Thyroid gland (tissue), 4 donors: ENCODE data around the gene INPP5K. TPM values are rescaled to one million over a fixed set of nuclear protein-coding genes. Genes with fewer than 3 reads are reported as not detected.

Source experiments
- DNase-seq, 2 donors: peaks; one replicate each; pipeline ENCODE4 v3.0.0-alpha.2; 2019
- H3K27ac ChIP-seq, 3 donors: fragments of 200-600 bp; sonication (generic); 1 replicate in 2 of 3; 2 replicates in 1 of 3; pipeline ENCODE4 v1.5.1; 2016 to 2019; ENCODE audit warnings: mild to moderate bottlenecking in 1 of 3, moderate library complexity in 1 of 3
- H3K27me3 ChIP-seq: fragments of 200-600 bp; sonication (generic); one replicate; pipeline ENCODE4 v1.5.1; 2019
- H3K36me3 ChIP-seq, 2 donors: fragments of 200-600 bp; sonication (generic); one replicate each; pipeline ENCODE4 v1.5.1; 2016 to 2019
- H3K4me1 ChIP-seq, 2 donors: fragments of 200-600 bp; sonication (generic); one replicate each; pipeline ENCODE4 v1.5.1; 2017 to 2019
- H3K4me3 ChIP-seq, 3 donors: fragments of 200-600 bp; sonication (generic); replicated peaks in 1 of 3; 1 replicate in 2 of 3; 2 replicates in 1 of 3; pipeline ENCODE4 v1.5.1; 2016; ENCODE audit warnings: mild to moderate bottlenecking in 1 of 3
- H3K9me3 ChIP-seq: fragments of 200-600 bp; sonication (generic); one replicate; pipeline ENCODE4 v1.5.1; 2017
- CTCF ChIP-seq, 6 experiments: fragments of 200-600 bp in 3 of 6; fragments of 450-650 bp in 3 of 6; sonication (generic) in 3 of 6; IDR thresholded peaks; one replicate each; pipeline ENCODE4 v1.5.1; 2016 to 2019; ENCODE audit warnings: antibody characterized with exemption in 6 of 6, mild to moderate bottlenecking in 2 of 6, inconsistent platforms in 1 of 6, moderate library complexity in 1 of 6
- POLR2A ChIP-seq, 2 donors: fragments of 450-650 bp; IDR thresholded peaks; one replicate each; pipeline ENCODE4 v1.6.1; 2017; ENCODE audit warnings: antibody characterized with exemption in 2 of 2, mild to moderate bottlenecking in 2 of 2, moderate library complexity in 1 of 2
- WGBS, 2 donors: methylation state at CpG; one replicate each; pipeline ENCODE4 v1.1.5; 2017; 5-methylcytosine and 5-hydroxymethylcytosine counted together
- intact Hi-C: fragments of 100-400 bp; cut with DNase I; formaldehyde crosslinking; loops from one replicate; pipeline ENCODE4 v1.15.1; 2023
- total RNA-seq, 4 donors: library from RNA; depleted of rRNA; stranded (reverse); fragments of >200 nt; gene quantifications; one replicate each; pipeline ENCODE4 v1.2.3, GENCODE V29; 2016

INPP5K gene
- total RNA-seq, 4 donors from 2014 or later, result 124 to 285 (median 158) TPM

DNA sequence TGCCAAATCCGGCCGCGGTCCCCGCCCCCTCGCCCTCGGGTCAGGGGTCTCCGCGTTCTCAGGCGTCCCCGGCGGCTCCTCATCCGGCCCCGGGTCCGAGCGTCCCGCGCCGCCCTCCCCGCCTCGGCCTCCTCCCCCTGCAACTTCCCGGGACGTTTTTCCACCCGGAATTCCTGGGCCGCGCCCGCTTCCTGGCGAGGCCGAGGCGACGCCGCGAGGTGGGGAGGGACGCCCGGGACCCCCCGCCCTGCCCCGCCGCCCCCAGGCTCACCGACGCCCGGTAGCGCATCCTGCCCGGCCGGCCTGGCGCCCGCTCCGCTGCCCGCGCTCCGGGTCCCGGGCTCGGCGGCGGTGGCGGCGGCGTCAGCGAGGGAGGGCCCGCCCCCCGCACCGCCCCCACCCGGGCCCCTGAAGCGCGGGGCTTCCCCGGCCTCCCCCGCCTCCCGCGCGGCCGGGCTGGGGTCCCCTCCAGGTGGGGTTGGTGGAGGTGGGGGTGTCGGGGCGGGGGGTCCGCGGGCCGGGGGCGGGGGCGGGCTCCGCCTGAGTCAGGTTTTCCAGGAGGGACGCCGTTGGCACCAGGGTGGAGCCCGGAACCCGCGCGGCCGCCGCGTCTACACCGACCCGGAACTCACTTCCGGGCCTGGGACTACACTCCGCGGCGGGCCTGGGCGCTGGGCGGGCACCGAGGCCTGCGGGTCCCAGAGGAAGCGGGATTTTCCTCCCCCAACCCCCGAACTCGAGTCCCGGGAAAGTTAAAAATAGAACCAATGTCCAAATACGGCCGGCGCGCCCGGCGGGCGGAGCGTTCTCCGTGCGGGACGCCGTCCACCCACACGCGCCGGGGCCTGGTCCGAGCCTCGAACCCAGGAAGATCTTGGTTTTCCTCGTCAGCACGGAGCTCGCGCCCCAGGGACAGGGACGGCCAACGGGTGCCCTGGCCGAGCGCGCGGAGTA, 30.7 kb downstream of the INPP5K start:
- H3K4me1 ChIP-seq, result peaks cover 34 to 47% of the 10 kb centered on the region in 2 donors
- H3K27me3 ChIP-seq, result no peaks in the 10 kb centered on the region
- H3K27ac ChIP-seq, result peak overlapping the region; percentile 86 to 98 (median 94)
- intact Hi-C loops, result no loop called here
- H3K9me3 ChIP-seq, result no peaks in the 10 kb centered on the region
- 11 to 13% methylated on average over 8 to 24 of the region's 127 CpGs for WGBS, 2 donors
- peaks cover 14 to 22% of the 10 kb centered on the region in 2 donors for H3K36me3 ChIP-seq
- H3K4me3 ChIP-seq, result peak overlapping the region; percentile 44 to 77 (median 54)
- no peak for TF ChIP-seq POLR2A (IDR thresholded peaks at IDR 0.05)
- TF ChIP-seq CTCF (IDR thresholded peaks at IDR 0.05), result no peak
- DNase-seq, result peak; percentile 61 to 63

DNA sequence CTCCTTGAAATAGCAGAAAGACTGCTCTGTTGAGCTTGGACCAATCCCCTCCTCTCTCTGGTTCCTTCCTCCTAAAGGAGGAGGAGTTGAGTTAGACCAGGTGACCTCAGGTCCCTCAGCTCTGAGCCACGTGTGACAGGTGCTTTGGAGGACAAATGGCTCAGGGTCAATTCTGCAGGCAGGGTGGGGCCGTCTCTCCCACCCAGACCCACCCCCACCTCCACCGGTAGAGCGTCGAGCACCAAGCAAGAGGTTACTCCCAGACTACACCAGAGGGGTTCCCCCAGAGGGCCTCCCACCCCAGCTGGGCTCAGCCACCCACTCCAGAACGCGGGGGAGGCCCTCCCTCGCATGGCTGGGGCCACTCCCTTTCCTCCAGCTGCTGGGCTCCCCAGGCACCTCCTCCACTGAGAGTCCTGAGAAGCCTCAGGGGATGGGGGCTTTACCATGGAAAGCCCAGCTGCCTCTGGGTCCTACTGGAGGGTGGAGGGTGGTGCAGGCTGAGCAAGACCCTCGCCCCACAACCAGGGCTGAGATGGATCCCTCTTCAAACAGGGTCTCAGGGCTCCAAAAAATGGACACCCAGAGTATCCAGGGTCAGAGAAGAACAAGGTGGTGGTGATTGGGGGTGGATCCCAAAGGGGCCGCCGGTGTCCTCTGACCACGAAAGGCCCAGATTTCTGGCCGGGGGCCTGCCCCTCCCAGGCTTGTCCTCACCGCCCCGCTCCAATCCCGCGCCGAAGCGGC, 31.6 kb downstream of the INPP5K start:
- DNase-seq, result peak; percentile 79 to 82
- Histone ChIP-seq H3K27ac (peak overlapping the region; percentile 86 to 98 (median 94)), H3K4me1 (peaks cover 31 to 39% of the 10 kb centered on the region in 2 donors), H3K9me3 (no peaks in the 10 kb centered on the region), H3K27me3 (no peaks in the 10 kb centered on the region), H3K4me3 (peak overlapping the region in 2 of 3 donors; percentile 54 to 77), H3K36me3 (peaks cover 19 to 28% of the 10 kb centered on the region in 2 donors)
- intact Hi-C loops, result no loop called here
- TF ChIP-seq POLR2A (IDR thresholded peaks at IDR 0.05) (peak in 1 of 2 donors; percentile 54), CTCF (IDR thresholded peaks at IDR 0.05) (no peak)
- WGBS, 2 donors, result 0 to 13% methylated on average over 4 of the region's 19 CpGs

DNA sequence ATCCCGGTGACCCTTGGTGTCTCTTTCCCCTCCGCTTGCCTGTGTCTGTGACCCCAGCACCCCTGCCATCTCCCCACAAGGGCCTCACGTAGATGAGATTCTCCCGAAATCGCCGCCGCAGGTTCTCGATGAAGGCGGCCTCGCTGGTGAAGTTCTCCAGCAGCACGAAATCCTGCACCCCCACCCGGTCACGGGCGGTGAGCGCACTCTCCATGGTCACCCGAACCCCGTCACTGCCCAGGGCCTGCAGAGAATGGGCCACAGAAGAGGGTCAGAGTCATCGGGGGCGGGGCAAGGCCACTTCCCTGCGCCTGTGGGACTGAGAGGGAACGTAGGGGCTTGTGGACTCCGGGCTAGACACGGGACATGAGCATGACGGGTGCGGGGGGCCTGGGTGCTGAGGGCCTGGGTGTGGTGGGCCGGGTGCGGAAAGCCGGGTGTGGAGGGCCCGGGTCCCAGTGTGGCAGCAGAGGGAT, 32.3 kb downstream of the INPP5K start:
- WGBS, 2 donors, result 87 to 94% methylated on average over 29 of the region's 29 CpGs
- peak overlapping the region in 1 of 3 donors; percentile 77 for H3K4me3 ChIP-seq
- intact Hi-C loops, result no loop called here
- peaks cover 31 to 39% of the 10 kb centered on the region in 2 donors for H3K4me1 ChIP-seq
- no peaks in the 10 kb centered on the region for H3K27me3 ChIP-seq
- H3K36me3 ChIP-seq, result peaks cover 19 to 36% of the 10 kb centered on the region in 2 donors
- no peak for TF ChIP-seq CTCF (IDR thresholded peaks at IDR 0.05)
- TF ChIP-seq POLR2A (IDR thresholded peaks at IDR 0.05), result no peak
- DNase-seq, result no peak
- H3K9me3 ChIP-seq, result no peaks in the 10 kb centered on the region
- H3K27ac ChIP-seq, result peak overlapping the region in 2 of 3 donors; percentile 48 to 98

GRCh38 chr17:1482680-1483079, 33.7 kb downstream of the INPP5K start:
- Histone ChIP-seq H3K36me3 (peaks cover 30 to 49% of the 10 kb centered on the region in 2 donors), H3K27me3 (no peaks in the 10 kb centered on the region), H3K9me3 (no peaks in the 10 kb centered on the region), H3K4me3 (no peak overlapping the region), H3K27ac (no peak overlapping the region), H3K4me1 (peaks cover 22 to 31% of the 10 kb centered on the region in 2 donors)
- 82% methylated on average over 13 of the region's 20 CpGs; no CpG with 5 or more reads in 1 of the 2 donors for WGBS, 2 donors
- intact Hi-C loops, result no loop called here
- no peak for TF ChIP-seq POLR2A (IDR thresholded peaks at IDR 0.05)
- no peak for TF ChIP-seq CTCF (IDR thresholded peaks at IDR 0.05)
- no peak for DNase-seq
